ENCODE results near the gene HOXB5.

DNA sequence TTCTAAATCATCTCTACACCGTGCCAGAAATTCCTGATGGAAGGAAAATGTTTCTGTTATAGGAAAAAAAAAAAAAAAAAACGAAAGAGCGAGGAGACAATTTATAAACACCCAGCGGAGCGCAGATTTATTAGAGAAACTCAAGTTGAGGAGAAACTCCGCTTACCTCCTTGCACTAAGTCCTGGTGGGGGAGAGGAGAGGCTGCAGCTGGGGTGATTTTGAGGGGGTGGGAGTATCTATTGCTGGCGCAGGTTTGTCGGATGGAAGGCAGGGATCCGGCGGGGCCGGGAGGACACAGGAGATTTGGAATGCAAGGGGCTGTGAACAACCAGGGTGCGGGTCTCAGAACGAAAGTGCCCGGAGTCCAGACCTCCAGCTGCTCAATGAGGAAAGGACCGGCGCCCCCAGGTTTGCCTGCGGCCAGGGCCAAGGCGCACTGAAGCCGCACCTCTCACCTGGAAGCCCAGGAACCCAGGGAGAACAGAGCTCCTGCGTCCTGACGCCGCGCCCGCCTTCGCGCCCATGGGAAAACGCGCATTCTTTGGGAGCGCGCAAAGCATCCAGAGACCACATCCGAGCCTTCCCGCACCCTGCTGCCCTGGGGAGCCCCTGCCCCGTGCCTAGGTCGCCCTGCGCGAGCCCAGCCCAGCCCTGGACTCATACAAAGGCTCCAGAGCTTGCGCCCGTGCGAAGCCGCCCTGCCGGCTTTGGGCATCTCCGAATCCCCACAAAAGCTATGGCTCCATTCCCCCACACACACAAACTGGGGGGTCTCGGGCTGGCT lies 24.1 kb upstream of the HOXB5 start:
- TF ChIP-seq, protein P1, sequence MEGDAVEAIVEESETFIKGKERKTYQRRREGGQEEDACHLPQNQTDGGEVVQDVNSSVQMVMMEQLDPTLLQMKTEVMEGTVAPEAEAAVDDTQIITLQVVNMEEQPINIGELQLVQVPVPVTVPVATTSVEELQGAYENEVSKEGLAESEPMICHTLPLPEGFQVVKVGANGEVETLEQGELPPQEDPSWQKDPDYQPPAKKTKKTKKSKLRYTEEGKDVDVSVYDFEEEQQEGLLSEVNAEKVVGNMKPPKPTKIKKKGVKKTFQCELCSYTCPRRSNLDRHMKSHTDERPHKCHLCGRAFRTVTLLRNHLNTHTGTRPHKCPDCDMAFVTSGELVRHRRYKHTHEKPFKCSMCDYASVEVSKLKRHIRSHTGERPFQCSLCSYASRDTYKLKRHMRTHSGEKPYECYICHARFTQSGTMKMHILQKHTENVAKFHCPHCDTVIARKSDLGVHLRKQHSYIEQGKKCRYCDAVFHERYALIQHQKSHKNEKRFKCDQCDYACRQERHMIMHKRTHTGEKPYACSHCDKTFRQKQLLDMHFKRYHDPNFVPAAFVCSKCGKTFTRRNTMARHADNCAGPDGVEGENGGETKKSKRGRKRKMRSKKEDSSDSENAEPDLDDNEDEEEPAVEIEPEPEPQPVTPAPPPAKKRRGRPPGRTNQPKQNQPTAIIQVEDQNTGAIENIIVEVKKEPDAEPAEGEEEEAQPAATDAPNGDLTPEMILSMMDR (conservative IDR thresholded peaks at IDR 0.05; ENCODE audit: low read depth, low read length) = no peak
- TF ChIP-seq NFE2L2 (IDR thresholded peaks at IDR 0.05; ENCODE audit: low read depth, low read length) = no peak
- TF ChIP-seq MXI1 (IDR thresholded peaks at IDR 0.05; ENCODE audit: borderline replicate concordance, low read depth, low read length) = no peak
- no peak for TF ChIP-seq RFX5 (IDR thresholded peaks at IDR 0.05; ENCODE audit: low read depth, low read length)
- no peak for TF ChIP-seq POLR2A (IDR thresholded peaks at IDR 0.05; ENCODE audit: low read depth, low read length)
- TF ChIP-seq MAZ (IDR thresholded peaks at IDR 0.05; ENCODE audit: borderline replicate concordance, low read depth, low read length) = no peak
- no peak for TF ChIP-seq MAFK (IDR thresholded peaks at IDR 0.05; ENCODE audit: low read depth, low read length)
- TF ChIP-seq RAD21 (IDR thresholded peaks at IDR 0.05; ENCODE audit: low read length) = no peak
- no peak for TF ChIP-seq FOS (IDR thresholded peaks at IDR 0.05; ENCODE audit: low read depth, low read length)
- TF ChIP-seq BHLHE40 (IDR thresholded peaks at IDR 0.05; ENCODE audit: low read depth, low read length) = no peak
